ENCODE data around the gene GID8. TPM values are rescaled to one million over a fixed set of nuclear protein-coding genes. Genes with fewer than 3 reads are reported as not detected.

Gene GID8
- total RNA-seq, 1 donor from 2014 or later: 26.2 TPM

DNA sequence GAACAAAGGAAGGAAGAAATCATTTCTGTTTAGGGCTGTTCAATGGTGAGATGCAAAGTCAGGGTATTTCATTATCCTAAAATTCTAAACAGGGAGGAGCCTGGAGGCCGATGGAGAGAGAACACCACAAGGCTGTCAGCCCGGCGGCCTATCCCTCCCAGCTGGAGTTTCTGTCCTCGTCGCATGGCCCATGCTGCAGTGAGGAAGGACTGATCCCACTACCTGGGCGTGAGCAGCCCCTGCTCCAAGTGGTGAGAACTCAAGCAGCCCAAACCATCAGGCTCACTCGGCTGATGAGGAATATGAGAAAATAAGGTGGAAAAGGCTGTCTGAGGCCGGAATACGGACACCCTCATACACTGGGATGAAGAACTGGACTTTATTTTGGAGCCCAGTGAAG lies 42.4 kb upstream of the GID8 start:
- intact Hi-C loops (cut with DNase I): no loop called here
- ATAC-seq (no peak), DNase-seq (peak; percentile 27)
- Histone ChIP-seq H3K27me3 (ENCODE audit: low read depth) (no peaks in the 10 kb centered on the region), H3K36me3 (peaks cover 65% of the 10 kb centered on the region), H3K4me1 (peaks cover 17% of the 10 kb centered on the region), H3K4me3 (no peak overlapping the region), H3K27ac (no peak overlapping the region), H3K9me3 (no peaks in the 10 kb centered on the region)
- TF ChIP-seq, protein P1, sequence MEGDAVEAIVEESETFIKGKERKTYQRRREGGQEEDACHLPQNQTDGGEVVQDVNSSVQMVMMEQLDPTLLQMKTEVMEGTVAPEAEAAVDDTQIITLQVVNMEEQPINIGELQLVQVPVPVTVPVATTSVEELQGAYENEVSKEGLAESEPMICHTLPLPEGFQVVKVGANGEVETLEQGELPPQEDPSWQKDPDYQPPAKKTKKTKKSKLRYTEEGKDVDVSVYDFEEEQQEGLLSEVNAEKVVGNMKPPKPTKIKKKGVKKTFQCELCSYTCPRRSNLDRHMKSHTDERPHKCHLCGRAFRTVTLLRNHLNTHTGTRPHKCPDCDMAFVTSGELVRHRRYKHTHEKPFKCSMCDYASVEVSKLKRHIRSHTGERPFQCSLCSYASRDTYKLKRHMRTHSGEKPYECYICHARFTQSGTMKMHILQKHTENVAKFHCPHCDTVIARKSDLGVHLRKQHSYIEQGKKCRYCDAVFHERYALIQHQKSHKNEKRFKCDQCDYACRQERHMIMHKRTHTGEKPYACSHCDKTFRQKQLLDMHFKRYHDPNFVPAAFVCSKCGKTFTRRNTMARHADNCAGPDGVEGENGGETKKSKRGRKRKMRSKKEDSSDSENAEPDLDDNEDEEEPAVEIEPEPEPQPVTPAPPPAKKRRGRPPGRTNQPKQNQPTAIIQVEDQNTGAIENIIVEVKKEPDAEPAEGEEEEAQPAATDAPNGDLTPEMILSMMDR (IDR thresholded peaks at IDR 0.05): no peak

- Histone ChIP-seq H3K27ac (no peak overlapping the region), H3K9me3 (no peaks in the 10 kb centered on the region), H3K4me1 (peaks cover 19% of the 10 kb centered on the region), H3K4me3 (no peak overlapping the region), H3K36me3 (peaks cover 63% of the 10 kb centered on the region), H3K27me3 (ENCODE audit: low read depth) (no peaks in the 10 kb centered on the region)
- peak; percentile 25 for DNase-seq
- no peak for ATAC-seq
- TF ChIP-seq, protein P1 (IDR thresholded peaks at IDR 0.05): no peak
- intact Hi-C loops (cut with DNase I): no loop called here
Observed at GRCh38 chr20:62896526-62896925, 41.4 kb upstream of the GID8 start.

DNA sequence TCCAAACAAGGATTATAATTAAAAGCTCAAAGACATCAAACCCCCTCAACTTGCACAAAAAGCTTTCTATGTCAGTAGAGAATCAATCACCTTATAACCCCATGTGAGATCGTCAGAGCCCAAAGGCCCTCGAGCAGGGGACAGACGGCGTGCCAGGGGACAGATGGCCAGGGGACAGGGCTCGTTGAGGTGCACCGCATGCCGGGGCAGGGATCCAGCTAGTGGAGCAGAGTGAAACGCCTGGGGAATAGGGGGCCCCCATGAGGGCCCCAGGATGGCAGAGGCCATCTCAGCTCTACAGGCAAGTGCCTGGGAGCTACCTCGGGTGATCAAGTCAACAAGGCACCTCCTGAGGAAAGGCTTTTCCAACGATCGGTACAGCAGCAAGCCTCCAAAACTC lies 40.3 kb upstream of the GID8 start:
- Histone ChIP-seq H3K4me1 (peaks cover 19% of the 10 kb centered on the region), H3K27ac (no peak overlapping the region), H3K36me3 (peaks cover 63% of the 10 kb centered on the region), H3K27me3 (ENCODE audit: low read depth) (no peaks in the 10 kb centered on the region), H3K4me3 (no peak overlapping the region), H3K9me3 (no peaks in the 10 kb centered on the region)
- DNase-seq: peak; percentile 40
- ATAC-seq: no peak
- intact Hi-C loops (cut with DNase I): no loop called here
- TF ChIP-seq, protein P1 (IDR thresholded peaks at IDR 0.05): no peak

DNA sequence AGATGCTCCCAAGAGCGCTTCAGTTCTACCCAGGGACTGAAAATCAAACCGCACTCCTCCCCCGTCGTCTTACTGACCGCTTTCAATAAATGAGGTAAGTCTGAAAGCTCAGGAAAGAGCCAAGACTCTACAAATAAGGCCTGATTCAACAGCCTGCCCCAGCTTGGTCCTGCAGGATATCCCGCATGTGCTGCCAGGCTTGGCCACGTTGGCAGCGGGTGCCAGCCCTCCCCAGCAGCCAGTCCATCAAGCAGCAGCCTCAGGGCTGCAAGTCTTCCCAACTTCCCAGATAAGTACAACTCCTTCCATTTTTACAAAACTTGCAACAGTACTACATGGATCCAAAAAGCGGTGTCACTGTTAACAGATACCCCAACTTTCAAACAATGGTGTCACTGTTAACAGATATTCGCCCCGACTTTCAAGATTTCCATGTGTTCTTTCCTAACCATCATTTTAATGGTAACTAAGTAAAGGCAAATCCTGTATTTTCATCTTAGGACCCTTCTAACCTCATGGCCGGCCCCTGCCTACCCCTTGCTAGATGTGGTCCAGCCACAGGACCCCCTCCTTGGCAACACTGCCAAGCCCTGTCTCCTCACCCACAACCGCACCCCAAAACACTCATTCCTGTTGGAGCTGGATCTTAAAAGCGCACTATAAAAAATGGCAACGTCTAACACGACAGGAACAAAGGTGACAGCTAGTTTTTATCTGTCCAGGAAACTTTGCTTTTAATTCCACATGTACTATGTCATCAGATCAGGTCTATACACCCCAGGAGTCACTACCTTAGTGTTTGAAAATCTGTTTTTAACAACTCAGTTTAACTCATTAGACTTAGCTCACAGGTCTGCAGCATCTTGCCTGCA lies 39.6 kb upstream of the GID8 start:
- H3K27ac ChIP-seq: no peak overlapping the region
- H3K4me1 ChIP-seq: peaks cover 19% of the 10 kb centered on the region
- intact Hi-C loops (cut with DNase I): no loop called here
- H3K9me3 ChIP-seq: no peaks in the 10 kb centered on the region
- peaks cover 63% of the 10 kb centered on the region for H3K36me3 ChIP-seq
- peak; percentile 31 for DNase-seq
- no peak for ATAC-seq
- no peaks in the 10 kb centered on the region for H3K27me3 ChIP-seq (ENCODE audit: low read depth)
- TF ChIP-seq, protein P1 (IDR thresholded peaks at IDR 0.05): no peak
- no peak overlapping the region for H3K4me3 ChIP-seq

DNA sequence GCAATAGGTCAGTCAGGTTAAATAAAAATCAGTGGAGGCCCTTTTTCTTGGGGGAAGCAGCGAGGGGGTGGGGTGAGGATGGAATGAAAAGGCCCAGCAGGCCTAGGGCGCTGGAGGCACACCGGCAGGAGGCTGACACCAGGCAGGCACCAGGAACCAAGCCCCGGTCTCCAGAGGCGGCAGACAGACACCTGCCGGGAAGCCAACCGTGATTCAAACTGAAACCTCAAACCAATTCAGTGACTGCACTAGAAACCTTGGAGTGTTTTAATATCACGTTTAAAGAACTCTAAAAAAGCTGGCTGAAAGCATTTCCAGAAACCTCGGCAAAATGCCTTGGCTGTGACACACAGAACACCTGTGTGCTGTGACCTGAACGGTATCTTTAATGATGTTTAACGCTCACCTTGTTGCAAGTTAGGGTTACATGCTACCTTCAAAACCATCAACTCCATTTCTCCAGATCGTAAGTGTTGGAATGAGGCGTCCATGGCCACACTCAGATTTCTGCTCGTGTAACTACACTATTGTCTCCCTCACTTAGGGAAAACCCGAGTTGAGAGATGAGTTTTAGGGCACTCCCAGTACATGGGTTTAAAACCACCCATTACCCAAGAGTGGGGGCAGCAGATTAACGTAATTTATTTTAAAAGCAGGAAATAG lies 38.8 kb upstream of the GID8 start:
- Histone ChIP-seq H3K4me1 (peaks cover 19% of the 10 kb centered on the region), H3K27ac (no peak overlapping the region), H3K36me3 (peaks cover 63% of the 10 kb centered on the region), H3K9me3 (no peaks in the 10 kb centered on the region), H3K27me3 (ENCODE audit: low read depth) (no peaks in the 10 kb centered on the region), H3K4me3 (no peak overlapping the region)
- ATAC-seq (no peak), DNase-seq (peak; percentile 36)
- intact Hi-C loops (cut with DNase I): no loop called here
- TF ChIP-seq, protein P1 (IDR thresholded peaks at IDR 0.05): no peak
